ENCODE data around the gene FGF14.

GRCh38 chr13:101903890-101904289, 498.0 kb downstream of the FGF14 start:
- no peak for TF ChIP-seq EZH2 (IDR thresholded peaks at IDR 0.05)
- TF ChIP-seq CTCF (IDR thresholded peaks at IDR 0.05), result no peak

All from neural progenitor cell (in vitro differentiated cells).